Measurements from ENCODE around the gene BCL2L11. TPM values are rescaled to one million over a fixed set of nuclear protein-coding genes. Genes with fewer than 3 reads are reported as not detected.

BCL2L11 gene
- total RNA-seq, 4 donors from 2014 or later: 8.9 to 27.0 (median 18.0) TPM

DNA sequence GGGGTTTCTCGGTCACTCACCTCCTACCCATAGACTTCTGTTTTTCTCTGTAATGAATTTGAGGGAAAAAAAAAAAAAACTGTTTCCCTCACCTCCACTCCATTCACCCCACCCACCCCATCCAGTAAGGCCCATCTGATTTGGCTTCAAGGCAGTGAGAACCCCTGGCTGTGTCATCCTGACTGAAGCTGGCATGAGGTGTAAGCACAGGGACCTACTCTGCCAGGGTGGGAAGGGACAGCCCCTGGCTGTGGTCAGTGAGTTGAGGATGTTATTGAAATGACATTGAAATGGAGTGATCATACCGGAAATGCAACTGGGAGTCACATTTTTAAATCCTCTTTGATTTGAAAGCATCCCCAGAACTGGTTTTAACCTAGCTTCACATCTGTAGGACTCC is 19.1 kb upstream of the BCL2L11 start:
- no peaks in the 10 kb centered on the region for H3K36me3 ChIP-seq
- no peak overlapping the region for H3K4me3 ChIP-seq
- H3K27me3 ChIP-seq: no peaks in the 10 kb centered on the region
- H3K4me1 ChIP-seq: no peaks in the 10 kb centered on the region
- no peaks in the 10 kb centered on the region for H3K9me3 ChIP-seq
- no peak overlapping the region for H3K27ac ChIP-seq
- TF ChIP-seq, protein P1, sequence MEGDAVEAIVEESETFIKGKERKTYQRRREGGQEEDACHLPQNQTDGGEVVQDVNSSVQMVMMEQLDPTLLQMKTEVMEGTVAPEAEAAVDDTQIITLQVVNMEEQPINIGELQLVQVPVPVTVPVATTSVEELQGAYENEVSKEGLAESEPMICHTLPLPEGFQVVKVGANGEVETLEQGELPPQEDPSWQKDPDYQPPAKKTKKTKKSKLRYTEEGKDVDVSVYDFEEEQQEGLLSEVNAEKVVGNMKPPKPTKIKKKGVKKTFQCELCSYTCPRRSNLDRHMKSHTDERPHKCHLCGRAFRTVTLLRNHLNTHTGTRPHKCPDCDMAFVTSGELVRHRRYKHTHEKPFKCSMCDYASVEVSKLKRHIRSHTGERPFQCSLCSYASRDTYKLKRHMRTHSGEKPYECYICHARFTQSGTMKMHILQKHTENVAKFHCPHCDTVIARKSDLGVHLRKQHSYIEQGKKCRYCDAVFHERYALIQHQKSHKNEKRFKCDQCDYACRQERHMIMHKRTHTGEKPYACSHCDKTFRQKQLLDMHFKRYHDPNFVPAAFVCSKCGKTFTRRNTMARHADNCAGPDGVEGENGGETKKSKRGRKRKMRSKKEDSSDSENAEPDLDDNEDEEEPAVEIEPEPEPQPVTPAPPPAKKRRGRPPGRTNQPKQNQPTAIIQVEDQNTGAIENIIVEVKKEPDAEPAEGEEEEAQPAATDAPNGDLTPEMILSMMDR (IDR thresholded peaks at IDR 0.05): no peak
- no peak for TF ChIP-seq POLR2AphosphoS5 (IDR thresholded peaks at IDR 0.05)
- no peak for TF ChIP-seq EP300 (IDR thresholded peaks at IDR 0.05)
- no peak for TF ChIP-seq POLR2A (IDR thresholded peaks at IDR 0.05)
- 87% methylated on average over 2 of the region's 2 CpGs for WGBS
- no peak for DNase-seq (ENCODE audit: low spot score in 2 of 2)

DNA sequence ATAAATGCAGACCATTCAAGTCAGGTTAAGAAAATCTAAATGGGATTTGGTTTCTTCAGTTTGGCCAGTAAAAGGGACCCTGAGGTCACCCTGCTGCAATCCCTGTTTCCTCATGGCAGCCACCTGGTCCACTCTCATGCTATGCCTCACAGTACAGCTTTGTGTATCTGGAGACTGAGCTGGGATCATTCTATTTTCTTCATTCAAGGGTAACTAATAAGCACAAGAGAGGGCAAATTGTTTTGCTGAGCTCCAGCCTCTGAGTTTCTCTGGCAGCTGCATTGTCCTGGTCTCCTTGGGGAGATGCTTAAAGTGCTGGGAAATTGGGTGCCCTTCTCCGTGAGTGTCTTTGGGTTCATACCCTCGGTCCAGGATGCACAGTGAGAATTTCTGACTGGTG is 18.5 kb upstream of the BCL2L11 start:
- Histone ChIP-seq H3K27me3 (peaks cover 2% of the 10 kb centered on the region), H3K9me3 (no peaks in the 10 kb centered on the region), H3K36me3 (no peaks in the 10 kb centered on the region), H3K27ac (no peak overlapping the region), H3K4me1 (no peaks in the 10 kb centered on the region), H3K4me3 (no peak overlapping the region)
- 74% methylated on average over 2 of the region's 2 CpGs for WGBS
- DNase-seq (ENCODE audit: low spot score in 2 of 2): no peak
- TF ChIP-seq POLR2AphosphoS5 (IDR thresholded peaks at IDR 0.05) (no peak), POLR2A (IDR thresholded peaks at IDR 0.05) (no peak), EP300 (IDR thresholded peaks at IDR 0.05) (no peak)
- TF ChIP-seq, protein P1 (IDR thresholded peaks at IDR 0.05): no peak

DNA sequence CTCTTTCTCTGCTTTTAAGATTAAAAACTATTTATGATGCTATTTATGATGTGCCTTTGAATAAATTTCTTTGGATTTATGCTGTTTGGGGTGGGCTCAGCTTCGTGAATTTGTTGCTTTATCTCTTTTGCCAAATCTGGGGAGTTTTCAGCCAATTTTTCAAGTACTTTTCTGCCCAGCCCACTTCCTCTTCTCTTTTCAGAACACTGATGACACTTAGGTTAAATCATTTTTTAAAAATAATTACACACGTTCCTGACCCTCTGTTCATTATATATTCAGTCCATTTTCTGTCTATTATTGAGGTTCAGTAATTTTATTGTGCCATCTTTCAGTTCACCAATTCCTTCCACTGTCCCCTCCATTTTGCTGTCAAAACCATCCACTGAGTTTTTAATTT is 14.8 kb upstream of the BCL2L11 start:
- H3K36me3 ChIP-seq: no peaks in the 10 kb centered on the region
- DNase-seq (ENCODE audit: low spot score in 2 of 2): no peak
- H3K9me3 ChIP-seq: no peaks in the 10 kb centered on the region
- H3K27me3 ChIP-seq: peaks cover 7% of the 10 kb centered on the region
- no peak overlapping the region for H3K4me3 ChIP-seq
- H3K4me1 ChIP-seq: no peaks in the 10 kb centered on the region
- WGBS: 55% methylated on average over 2 of the region's 2 CpGs
- no peak overlapping the region for H3K27ac ChIP-seq
- TF ChIP-seq POLR2A (IDR thresholded peaks at IDR 0.05) (no peak), POLR2AphosphoS5 (IDR thresholded peaks at IDR 0.05) (no peak), EP300 (IDR thresholded peaks at IDR 0.05) (no peak)
- TF ChIP-seq, protein P1 (IDR thresholded peaks at IDR 0.05): no peak

DNA sequence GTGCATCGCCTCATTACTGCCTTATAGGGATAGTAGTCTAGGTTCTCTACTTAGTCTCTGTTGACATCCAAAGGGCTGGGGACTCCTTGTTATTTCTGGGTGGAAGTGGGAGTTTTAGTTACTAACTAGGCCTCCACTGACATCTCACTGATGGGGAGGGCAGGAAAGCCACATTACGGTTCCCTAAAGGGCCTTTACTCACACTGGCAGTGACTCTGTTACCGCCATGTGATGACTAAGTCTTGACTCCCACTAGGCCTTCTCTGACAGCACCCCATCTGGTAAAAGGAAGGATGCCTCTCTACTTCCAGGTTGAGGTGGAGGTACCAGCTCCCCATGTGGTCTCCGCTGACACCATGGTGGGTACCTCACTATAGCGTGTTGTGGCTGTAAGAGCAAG is 14.0 kb upstream of the BCL2L11 start:
- DNase-seq (ENCODE audit: low spot score in 2 of 2): no peak
- H3K4me3 ChIP-seq: no peak overlapping the region
- no peaks in the 10 kb centered on the region for H3K9me3 ChIP-seq
- H3K27ac ChIP-seq: no peak overlapping the region
- H3K27me3 ChIP-seq: peaks cover 7% of the 10 kb centered on the region
- no peaks in the 10 kb centered on the region for H3K36me3 ChIP-seq
- no peaks in the 10 kb centered on the region for H3K4me1 ChIP-seq
- WGBS: 97% methylated on average over 4 of the region's 5 CpGs
- TF ChIP-seq, protein P1 (IDR thresholded peaks at IDR 0.05): no peak
- TF ChIP-seq POLR2A (IDR thresholded peaks at IDR 0.05) (no peak), EP300 (IDR thresholded peaks at IDR 0.05) (no peak), POLR2AphosphoS5 (IDR thresholded peaks at IDR 0.05) (no peak)

DNA sequence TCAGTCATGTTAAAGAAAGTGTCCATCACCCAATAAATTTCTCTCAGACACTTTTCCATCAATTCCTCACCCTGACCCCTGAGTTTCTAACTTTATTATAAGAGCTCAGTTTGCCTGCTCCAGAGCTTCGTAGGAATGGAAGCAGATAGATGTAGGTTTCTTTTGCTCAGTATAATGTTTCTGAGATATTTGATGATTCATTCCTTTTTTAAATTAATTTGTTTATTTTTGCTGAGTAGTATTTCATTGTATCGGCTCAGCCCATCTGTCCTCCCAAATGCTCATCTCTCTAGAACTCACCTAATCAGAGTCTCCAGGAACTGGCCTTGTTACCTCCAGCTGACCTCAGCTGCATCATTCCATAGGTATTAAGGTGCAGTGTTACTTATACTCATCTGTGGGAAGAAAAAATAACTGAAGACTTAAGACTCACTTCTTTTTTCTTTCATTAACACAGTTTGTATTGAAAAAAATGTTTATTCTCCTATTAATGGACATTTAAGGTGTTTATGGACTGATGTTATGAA is 11.9 kb upstream of the BCL2L11 start:
- no peak overlapping the region for H3K27ac ChIP-seq
- H3K4me3 ChIP-seq: no peak overlapping the region
- TF ChIP-seq POLR2A (IDR thresholded peaks at IDR 0.05): no peak
- TF ChIP-seq, protein P1 (IDR thresholded peaks at IDR 0.05): no peak
- no peak for TF ChIP-seq EP300 (IDR thresholded peaks at IDR 0.05)
- no peak for TF ChIP-seq POLR2AphosphoS5 (IDR thresholded peaks at IDR 0.05)
- no peaks in the 10 kb centered on the region for H3K4me1 ChIP-seq
- no peaks in the 10 kb centered on the region for H3K9me3 ChIP-seq
- WGBS: 95% methylated on average over 2 of the region's 2 CpGs
- no peaks in the 10 kb centered on the region for H3K36me3 ChIP-seq
- H3K27me3 ChIP-seq: peaks cover 14% of the 10 kb centered on the region
- no peak for DNase-seq (ENCODE audit: low spot score in 2 of 2)
